Measurements from ENCODE around the gene SDS. TPM values are rescaled to one million over a fixed set of nuclear protein-coding genes. Genes with fewer than 3 reads are reported as not detected.

SDS gene
- total and polyA plus RNA-seq, 2 of the 13 experiments (the other 11 are each of a cell fraction or from before 2014, with no cell fraction given): not detected

- TF ChIP-seq SMARCE1 (IDR thresholded peaks at IDR 0.05; ENCODE audit: borderline replicate concordance) (no peak), ZNF335 (CRISPR knock-in tag; IDR thresholded peaks at IDR 0.05) (no peak), TSC22D2 (CRISPR knock-in tag; IDR thresholded peaks at IDR 0.05; ENCODE audit: borderline replicate concordance) (no peak), ZNF703 (CRISPR knock-in tag; IDR thresholded peaks at IDR 0.05; ENCODE audit: borderline replicate concordance) (no peak), ZNF777 (CRISPR knock-in tag; IDR thresholded peaks at IDR 0.05) (peak; percentile 89), PLSCR1 (CRISPR knock-in tag; IDR thresholded peaks at IDR 0.05; ENCODE audit: borderline replicate concordance) (no peak), ZFAT (CRISPR knock-in tag; conservative IDR thresholded peaks at IDR 0.05) (no peak), ZSCAN9 (CRISPR knock-in tag; IDR thresholded peaks at IDR 0.05; ENCODE audit: borderline replicate concordance) (0 out of 2 replicates have a peak, but pooled peaks have one; percentile 26), ZNF10 (CRISPR knock-in tag; IDR thresholded peaks at IDR 0.05; ENCODE audit: borderline replicate concordance, low read depth) (no peak), NAIF1 (CRISPR knock-in tag; IDR thresholded peaks at IDR 0.05; ENCODE audit: borderline replicate concordance) (no peak), LRRFIP1 (CRISPR knock-in tag; conservative IDR thresholded peaks at IDR 0.05) (no peak), ZNF543 (CRISPR knock-in tag; IDR thresholded peaks at IDR 0.05) (no peak), ZNF790 (CRISPR knock-in tag; IDR thresholded peaks at IDR 0.05; ENCODE audit: borderline replicate concordance) (peak; percentile 55; the same call in 1 of the 2 replicates), TFAP4 (IDR thresholded peaks at IDR 0.05; ENCODE audit: borderline replicate concordance, low read depth) (no peak; the same call in 1 of the 2 replicates), ARID4A (CRISPR knock-in tag; IDR thresholded peaks at IDR 0.05; ENCODE audit: borderline replicate concordance) (peak; percentile 76; the same call in 1 of the 2 replicates), ZNF33B (CRISPR knock-in tag; IDR thresholded peaks at IDR 0.05) (no peak; the same call in 1 of the 2 replicates), ZNF639 (CRISPR knock-in tag; conservative IDR thresholded peaks at IDR 0.05) (no peak), AGO2 (optimal IDR thresholded peaks at IDR 0.05; ENCODE audit: low read depth, low read length) (no peak), MIER2 (CRISPR knock-in tag; IDR thresholded peaks at IDR 0.05) (peak; percentile 73; the same call in 1 of the 2 replicates), MXD4 (CRISPR knock-in tag; IDR thresholded peaks at IDR 0.05) (peak; percentile 77)
Measured at GRCh38 chr12:113358381-113359132, 45.1 kb downstream of the SDS start, which contains the start of gene PLBD2 (continued).
